Pericardium fibroblast (primary cell): ENCODE data around the gene ZNF892. TPM values are rescaled to one million over a fixed set of nuclear protein-coding genes. Genes with fewer than 3 reads are reported as not detected.

ENCODE experiments used
- total RNA-seq: library from RNA; depleted of rRNA; stranded (reverse); fragments of >200 nt; gene quantifications from 2 replicates; pipeline ENCODE4 v1.2.3, GENCODE V29; 2015

Gene ZNF892
- total RNA-seq = 1.9 and 2.8 TPM in 2 replicates

DNA sequence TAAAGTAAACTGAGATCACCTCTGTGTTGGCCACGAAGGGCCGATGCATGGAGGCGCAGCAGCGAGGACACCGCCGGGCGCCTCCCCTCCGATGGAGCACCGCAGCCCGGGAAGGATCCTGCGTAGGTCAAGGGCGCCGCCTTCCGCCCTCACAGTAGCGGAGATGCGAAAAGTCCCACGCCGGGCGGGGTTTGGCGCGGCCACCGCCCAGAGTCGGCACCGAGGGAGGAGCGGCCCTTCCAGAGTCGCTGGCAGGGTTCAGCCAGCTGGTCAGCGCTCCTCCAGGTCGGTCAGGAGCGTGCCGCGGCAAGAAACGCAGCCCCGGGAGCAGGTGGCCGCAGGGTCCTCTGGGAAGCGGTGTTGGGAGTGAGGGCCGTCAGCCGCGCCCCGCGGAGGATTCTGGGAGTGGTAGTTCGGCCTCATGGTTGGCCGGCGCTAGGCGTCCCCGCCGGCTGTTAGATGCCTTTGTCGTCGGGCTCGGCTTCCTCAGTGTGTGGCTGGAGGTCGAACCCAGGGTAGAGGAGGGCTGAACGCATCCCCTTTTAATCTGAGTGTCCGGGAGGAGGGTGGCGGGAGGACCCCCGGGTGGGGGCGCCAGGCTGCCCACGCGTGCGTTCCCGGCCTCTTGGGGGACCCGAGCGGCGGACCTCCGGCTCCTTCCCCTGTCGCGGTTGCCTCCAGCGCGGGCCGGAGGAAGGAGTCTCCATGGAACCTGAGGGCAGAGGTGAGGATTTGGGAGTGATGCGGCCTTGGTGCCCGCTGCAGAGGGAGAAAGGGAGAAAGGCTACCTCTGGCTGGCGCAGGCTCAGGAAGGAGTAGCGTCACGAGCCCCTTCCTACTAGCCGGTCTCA lies at the start of gene ZNF892:
Gene ZNF892, plus strand, starts transcription at position 411 of the 851 bp plus-strand sequence. Its CDS starts 295 bp downstream, at position 706.

DNA sequence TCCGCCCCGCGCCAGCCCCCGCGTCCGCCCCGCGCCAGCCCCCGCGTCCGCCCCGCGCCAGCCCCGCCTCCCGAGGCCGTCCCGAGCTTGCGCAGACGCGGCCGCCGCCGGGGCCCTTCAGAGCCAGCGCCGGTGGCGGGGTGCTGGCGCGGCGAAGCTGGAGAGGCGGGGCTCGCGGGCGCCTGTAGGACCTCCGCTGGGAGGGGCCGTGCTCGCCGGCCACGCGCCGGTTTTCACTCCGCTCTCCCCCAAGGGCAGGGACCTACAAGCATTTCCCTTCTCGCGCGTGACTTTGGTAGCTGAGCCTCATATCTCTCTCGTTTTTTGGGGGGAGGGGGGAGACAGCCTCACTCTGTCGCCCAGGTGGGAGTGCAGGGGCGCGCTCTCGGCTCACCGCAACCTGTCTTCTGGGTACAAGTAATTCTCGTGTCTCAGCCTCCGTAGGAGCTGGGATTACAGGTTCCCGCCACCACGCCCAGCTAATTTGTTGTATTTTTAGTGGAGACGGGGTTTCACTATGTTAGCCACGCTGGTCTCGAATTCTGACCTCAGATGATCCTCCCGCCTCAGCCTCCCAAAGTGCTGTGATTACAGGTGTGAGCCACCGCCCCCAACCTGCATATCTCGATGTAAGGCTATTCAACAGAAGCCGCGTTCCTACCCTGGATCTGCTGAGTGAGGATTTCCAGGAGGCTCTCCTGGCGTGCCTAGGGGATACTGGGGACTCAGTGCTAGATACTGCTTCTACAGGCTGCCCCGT lies 47.5 kb upstream of the ZNF892 start, which contains the start of gene ZNF514:
Gene ZNF514, minus strand, starts transcription at position 159 of the 760 bp plus-strand sequence. CDS start 6,595 bp downstream, outside the sequence.

DNA sequence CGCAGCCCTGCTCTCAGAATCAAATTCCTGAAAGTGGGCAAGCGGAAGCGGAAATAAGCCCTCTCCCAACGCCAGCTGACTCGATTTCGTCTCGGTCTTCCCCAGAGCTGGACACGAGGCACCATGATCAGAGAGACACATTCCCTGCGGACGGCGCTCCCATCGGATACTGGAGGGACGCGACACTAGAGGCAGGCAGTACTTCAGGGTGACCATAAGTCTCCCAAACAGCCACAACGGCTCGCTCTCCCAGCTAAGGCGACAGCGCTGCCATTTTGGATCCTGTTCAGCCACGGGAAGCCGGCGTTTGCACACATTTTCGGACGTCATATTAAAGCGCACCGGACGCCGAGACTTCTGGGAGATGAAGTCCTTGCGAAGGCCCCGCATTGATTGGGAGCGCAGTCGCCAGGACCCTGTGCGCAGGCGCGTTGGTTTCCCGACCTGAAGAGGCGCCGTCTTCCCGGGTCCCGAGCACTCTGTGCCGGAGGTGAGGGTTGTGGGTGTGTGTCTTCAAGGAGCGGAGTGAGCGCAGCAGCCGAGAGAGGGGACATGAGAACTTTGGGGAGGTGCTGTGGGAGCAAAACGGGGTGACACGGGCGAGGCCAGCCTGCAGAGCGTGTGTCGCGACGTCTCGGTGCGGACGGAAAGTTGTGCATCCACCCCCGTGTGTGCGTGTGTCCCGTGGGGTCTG lies 41.8 kb upstream of the ZNF892 start, which contains the start of gene ZNF2:
Gene ZNF2, plus strand, starts transcription at position 439 of the 694 bp plus-strand sequence. CDS start 10,418 bp downstream, outside the sequence.

Other genes with a start within 250 kb of the ZNF892 start
- gene MAL, start 181.8 kb upstream of the ZNF892 start, total RNA-seq = not detected in 2 replicates
- gene MRPS5, start 85.7 kb upstream of the ZNF892 start, total RNA-seq = 34.5 and 35.1 TPM in 2 replicates
- gene ZNF514, start 47.7 kb upstream of the ZNF892 start, total RNA-seq = 4.3 and 6.8 TPM in 2 replicates
- gene ZNF2, start 41.7 kb upstream of the ZNF892 start, total RNA-seq = 6.0 and 7.2 TPM in 2 replicates
- gene PROM2, start 66.9 kb downstream of the ZNF892 start, total RNA-seq = 0.09 and 0.12 TPM in 2 replicates
- 22.5 and 41.2 TPM in 2 replicates for gene KCNIP3, start 89.8 kb downstream of the ZNF892 start, total RNA-seq
- 17.1 and 22.5 TPM in 2 replicates for gene FAHD2A, start 195.2 kb downstream of the ZNF892 start, total RNA-seq